ENCODE measurements around the gene LRRC73. TPM values are rescaled to one million over a fixed set of nuclear protein-coding genes. Genes with fewer than 3 reads are reported as not detected.
A peak's percentile ranks its signal among the peaks of the same experiment; 100 is the strongest.

The LRRC73 gene
- total RNA-seq, 4 donors from 2014 or later, result 0.36 to 0.53 (median 0.44) TPM; not detected in 1

- 39 to 43% methylated on average over 17 to 18 of the region's 18 CpGs for WGBS, 2 donors
- H3K4me3 ChIP-seq (ENCODE audit: low read depth, poor library complexity, severe bottlenecking), result no peak overlapping the region
- intact Hi-C loops (cut with DNase I; ENCODE audit: low total_unique reads), result no loop called here
- no peak for TF ChIP-seq POLR2A (IDR thresholded peaks at IDR 0.05)
- TF ChIP-seq CTCF (IDR thresholded peaks at IDR 0.05), result no peak
- peak; percentile 45 to 89 for DNase-seq (ENCODE audit: low spot score in 2 of 2)
These were observed 13.6 kb downstream of the LRRC73 start for GRCh38 chr6:43496370-43497128.

GRCh38 chr6:43495409-43495941, 14.7 kb downstream of the LRRC73 start:
- intact Hi-C loops (cut with DNase I; ENCODE audit: low total_unique reads), result no loop called here
- no peak for TF ChIP-seq POLR2A (IDR thresholded peaks at IDR 0.05)
- no peak for TF ChIP-seq CTCF (IDR thresholded peaks at IDR 0.05)
- no peak for DNase-seq (ENCODE audit: low spot score in 2 of 2)
- WGBS, 2 donors, result 34 to 52% methylated on average over 4 of the region's 4 CpGs
- no peak overlapping the region for H3K4me3 ChIP-seq (ENCODE audit: low read depth, poor library complexity, severe bottlenecking)

DNA sequence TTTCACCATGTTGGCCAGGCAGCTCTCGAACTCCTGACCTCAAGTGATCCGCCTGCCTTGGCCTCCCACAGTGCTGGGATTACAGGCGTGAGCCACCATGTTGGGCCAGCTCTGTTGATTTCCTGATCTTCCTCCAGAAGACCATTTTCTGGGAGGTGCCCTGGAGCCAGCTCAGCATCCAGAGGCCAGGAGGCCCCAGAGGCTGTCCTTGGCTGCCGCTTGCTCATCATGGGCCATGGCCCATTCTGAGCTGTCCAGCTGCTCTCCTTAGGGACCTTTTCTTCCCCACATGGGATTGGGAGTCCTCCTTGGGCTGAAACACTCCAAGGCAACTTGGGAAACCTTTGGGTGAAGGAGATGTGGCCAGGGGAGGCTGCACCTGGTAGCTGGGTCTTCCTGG, 15.4 kb downstream of the LRRC73 start:
- H3K4me3 ChIP-seq (ENCODE audit: low read depth, poor library complexity, severe bottlenecking), result no peak overlapping the region
- whole genome bisulfite sequencing, 2 donors, result 89 to 90% methylated on average over 4 of the region's 4 CpGs
- no peak for TF ChIP-seq POLR2A (IDR thresholded peaks at IDR 0.05)
- TF ChIP-seq CTCF (IDR thresholded peaks at IDR 0.05), result no peak
- intact Hi-C loops (cut with DNase I; ENCODE audit: low total_unique reads), result no loop called here
- no peak for DNase-seq (ENCODE audit: low spot score in 2 of 2)

DNA sequence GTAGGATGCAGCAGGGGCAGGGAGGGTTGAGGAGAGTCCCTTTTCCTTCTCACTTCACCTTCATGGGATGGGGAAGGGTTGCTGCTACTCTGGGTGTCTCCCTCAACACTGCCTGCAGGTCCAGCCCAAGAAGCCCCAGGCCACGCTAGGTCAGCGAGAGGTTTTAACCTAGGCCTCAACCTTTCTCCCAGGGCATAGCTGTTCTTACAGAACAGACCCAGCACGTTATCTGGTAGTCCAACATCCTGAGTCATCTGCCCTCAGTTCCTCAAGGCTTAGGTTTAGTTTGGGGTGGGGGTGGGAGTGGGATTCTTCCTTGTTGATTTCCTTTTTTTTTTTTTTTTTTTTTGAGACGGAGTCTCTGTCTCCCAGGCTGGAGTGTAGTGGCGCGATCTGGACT, 15.8 kb downstream of the LRRC73 start:
- DNase-seq (ENCODE audit: low spot score in 2 of 2), result no peak
- H3K4me3 ChIP-seq (ENCODE audit: low read depth, poor library complexity, severe bottlenecking), result no peak overlapping the region
- 68 to 80% methylated on average over 6 of the region's 6 CpGs for WGBS, 2 donors
- TF ChIP-seq CTCF (IDR thresholded peaks at IDR 0.05) (no peak), POLR2A (IDR thresholded peaks at IDR 0.05) (no peak)
- intact Hi-C loops (cut with DNase I; ENCODE audit: low total_unique reads), result no loop called here

GRCh38 chr6:43493833-43494232, 16.3 kb downstream of the LRRC73 start:
- 48 to 59% methylated on average over 7 of the region's 7 CpGs for WGBS, 2 donors
- no peak overlapping the region for H3K4me3 ChIP-seq (ENCODE audit: low read depth, poor library complexity, severe bottlenecking)
- DNase-seq (ENCODE audit: low spot score in 2 of 2), result no peak
- intact Hi-C loops (cut with DNase I; ENCODE audit: low total_unique reads), result no loop called here
- TF ChIP-seq POLR2A (IDR thresholded peaks at IDR 0.05), result no peak
- no peak for TF ChIP-seq CTCF (IDR thresholded peaks at IDR 0.05)
